Measurements from ENCODE around the gene HLX. TPM values are rescaled to one million over a fixed set of nuclear protein-coding genes. Genes with fewer than 3 reads are reported as not detected.

The HLX gene
- total and polyA plus RNA-seq, 8 donors, result 0.43 to 38.5 (median 3.7) TPM

DNA sequence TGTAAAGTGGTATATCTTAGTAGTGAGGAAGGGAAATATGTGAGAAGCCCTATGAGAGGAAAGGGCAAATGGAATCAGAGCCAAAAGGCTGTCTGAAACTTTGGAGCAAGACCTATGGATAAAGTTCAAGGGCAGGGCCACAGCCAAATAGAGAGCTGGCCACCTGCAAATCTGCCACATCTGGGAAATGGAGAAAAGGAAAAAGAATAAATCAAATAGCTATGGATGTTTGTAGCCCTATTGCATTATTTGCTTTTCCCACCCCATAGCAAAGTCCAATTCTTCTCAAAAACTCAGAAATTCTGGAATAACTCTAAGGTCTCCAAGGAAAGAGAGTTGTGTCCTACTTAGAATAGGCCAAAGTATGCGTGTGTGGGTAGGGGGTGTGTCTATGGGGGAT lies 4.0 kb upstream of the HLX start:
- peaks cover 4 to 47% (median 23%) of the 10 kb centered on the region in 3 donors for H3K27me3 ChIP-seq
- intact Hi-C loops (cut with DNase I; ENCODE audit: low total_unique reads), result loop anchor here (10.0 kb wide), 1 partner anchor 330 kb away; no protein-coding TSS in a partner anchor
- no peak overlapping the region for H3K27ac ChIP-seq
- no peaks in the 10 kb centered on the region for H3K36me3 ChIP-seq
- no peaks in the 10 kb centered on the region for H3K9me3 ChIP-seq
- peak in 1 of 2 donors; percentile 3 for DNase-seq
- WGBS, 5 donors, result 79 to 100% (median 84%) methylated on average over 1 of the region's 1 CpG
- TF ChIP-seq POLR2AphosphoS5 (IDR thresholded peaks at IDR 0.05) (no peak), EP300 (IDR thresholded peaks at IDR 0.05) (no peak), POLR2A (IDR thresholded peaks at IDR 0.05) (no peak)
- TF ChIP-seq, protein P1, sequence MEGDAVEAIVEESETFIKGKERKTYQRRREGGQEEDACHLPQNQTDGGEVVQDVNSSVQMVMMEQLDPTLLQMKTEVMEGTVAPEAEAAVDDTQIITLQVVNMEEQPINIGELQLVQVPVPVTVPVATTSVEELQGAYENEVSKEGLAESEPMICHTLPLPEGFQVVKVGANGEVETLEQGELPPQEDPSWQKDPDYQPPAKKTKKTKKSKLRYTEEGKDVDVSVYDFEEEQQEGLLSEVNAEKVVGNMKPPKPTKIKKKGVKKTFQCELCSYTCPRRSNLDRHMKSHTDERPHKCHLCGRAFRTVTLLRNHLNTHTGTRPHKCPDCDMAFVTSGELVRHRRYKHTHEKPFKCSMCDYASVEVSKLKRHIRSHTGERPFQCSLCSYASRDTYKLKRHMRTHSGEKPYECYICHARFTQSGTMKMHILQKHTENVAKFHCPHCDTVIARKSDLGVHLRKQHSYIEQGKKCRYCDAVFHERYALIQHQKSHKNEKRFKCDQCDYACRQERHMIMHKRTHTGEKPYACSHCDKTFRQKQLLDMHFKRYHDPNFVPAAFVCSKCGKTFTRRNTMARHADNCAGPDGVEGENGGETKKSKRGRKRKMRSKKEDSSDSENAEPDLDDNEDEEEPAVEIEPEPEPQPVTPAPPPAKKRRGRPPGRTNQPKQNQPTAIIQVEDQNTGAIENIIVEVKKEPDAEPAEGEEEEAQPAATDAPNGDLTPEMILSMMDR (IDR thresholded peaks at IDR 0.05), result no peak
- no peak overlapping the region for H3K4me3 ChIP-seq
- peaks cover 13 to 48% (median 34%) of the 10 kb centered on the region in 4 donors for H3K4me1 ChIP-seq

GRCh38 chr1:220876511-220877376 lies 2.5 kb upstream of the HLX start:
- Histone ChIP-seq H3K27ac (peak overlapping the region; percentile 16 to 95 (median 79)), H3K27me3 (peaks cover 4 to 62% (median 36%) of the 10 kb centered on the region in 3 donors), H3K9me3 (no peaks in the 10 kb centered on the region), H3K36me3 (no peaks in the 10 kb centered on the region), H3K4me1 (peaks cover 13 to 59% (median 48%) of the 10 kb centered on the region in 4 donors), H3K4me3 (peak overlapping the region; percentile 18 to 89 (median 32))
- intact Hi-C loops (cut with DNase I; ENCODE audit: low total_unique reads), result loop anchor here (10.0 kb wide), 1 partner anchor 328 kb away; no protein-coding TSS in a partner anchor
- peak in 1 of 2 donors; percentile 68 for DNase-seq
- TF ChIP-seq EP300 (IDR thresholded peaks at IDR 0.05) (no peak), POLR2AphosphoS5 (IDR thresholded peaks at IDR 0.05) (no peak), POLR2A (IDR thresholded peaks at IDR 0.05) (no peak)
- TF ChIP-seq, protein P1 (IDR thresholded peaks at IDR 0.05), result no peak
- WGBS, 5 donors, result 24 to 42% (median 24%) methylated on average over 45 to 54 of the region's 54 CpGs

- Histone ChIP-seq H3K27me3 (peaks cover 4 to 70% (median 41%) of the 10 kb centered on the region in 3 donors), H3K4me1 (peaks cover 13 to 60% (median 52%) of the 10 kb centered on the region in 4 donors), H3K4me3 (peak overlapping the region; percentile 18 to 89 (median 32)), H3K36me3 (no peaks in the 10 kb centered on the region), H3K27ac (peak overlapping the region; percentile 16 to 95 (median 79)), H3K9me3 (no peaks in the 10 kb centered on the region)
- intact Hi-C loops (cut with DNase I; ENCODE audit: low total_unique reads), result loop anchor here (10.0 kb wide), 1 partner anchor 327 kb away; no protein-coding TSS in a partner anchor
- DNase-seq, result no peak
- TF ChIP-seq POLR2A (IDR thresholded peaks at IDR 0.05), result no peak
- TF ChIP-seq, protein P1 (IDR thresholded peaks at IDR 0.05), result no peak
- no peak for TF ChIP-seq POLR2AphosphoS5 (IDR thresholded peaks at IDR 0.05)
- TF ChIP-seq EP300 (IDR thresholded peaks at IDR 0.05), result no peak
- 30 to 46% (median 39%) methylated on average over 25 to 26 of the region's 26 CpGs for WGBS, 5 donors
Measured at GRCh38 chr1:220877377-220878095, 1.7 kb upstream of the HLX start.

Measured in stomach (tissue), 9 donors.